HL-60 (cell line): ENCODE data around the gene ITGA6.

Experiments
- CTCF ChIP-seq: IDR thresholded peaks from one replicate; pipeline ENCODE4 v1.5.1; 2011; ENCODE audit warnings: low read length, control low read depth, inconsistent platforms; ENCODE audit not compliant: insufficient read depth
- GABPA ChIP-seq: IDR thresholded peaks from 2 replicates; pipeline ENCODE4 v1.6.1; 2012; ENCODE audit warnings: low read depth
- POLR2AphosphoS5 ChIP-seq: IDR thresholded peaks from 2 replicates; pipeline ENCODE4 v1.6.1; 2012; ENCODE audit warnings: low read depth

- no peak for TF ChIP-seq POLR2AphosphoS5
- TF ChIP-seq CTCF = no peak
- no peak for TF ChIP-seq GABPA
These were observed 19.1 kb upstream of the ITGA6 start for GRCh38 chr2:172408143-172408766.
